GM23248 (cell line): ENCODE results near the gene MEIOC.

ENCODE experiments used
- EZH2 ChIP-seq: fragments of 200-600 bp; sonication (generic); IDR thresholded peaks from 2 replicates; pipeline ENCODE4 v1.6.1; 2018; ENCODE audit warnings: antibody characterized with exemption, mild to moderate bottlenecking; ENCODE audit not compliant: insufficient read depth, poor library complexity, severe bottlenecking
- EZH2phosphoT487 ChIP-seq: fragments of 200-600 bp; sonication (generic); IDR thresholded peaks from 2 replicates; pipeline ENCODE4 v1.6.1; 2018; ENCODE audit warnings: antibody characterized with exemption, moderate library complexity, mild to moderate bottlenecking, low read depth; ENCODE audit not compliant: insufficient read depth

GRCh38 chr17:44647736-44648135 is 8.5 kb upstream of the MEIOC start:
- no peak for TF ChIP-seq EZH2
- TF ChIP-seq EZH2phosphoT487 = no peak
